H1 (cell line): Measurements from ENCODE around the gene OBSCN. TPM values are rescaled to one million over a fixed set of nuclear protein-coding genes. Genes with fewer than 3 reads are reported as not detected.

Experiments
- CHD2 ChIP-seq: IDR thresholded peaks from 2 replicates; pipeline ENCODE4 v1.6.1; 2012; ENCODE audit warnings: low read length, improper control_type of control experiment
- CHD7 ChIP-seq: fragments of 300-600 bp; sonication (generic); IDR thresholded peaks from 2 replicates; pipeline ENCODE4 v1.7.1; 2012; ENCODE audit warnings: low read length, moderate library complexity, mild to moderate bottlenecking, inconsistent platforms; ENCODE audit not compliant: insufficient replicate concordance
- GABPA ChIP-seq: IDR thresholded peaks from 2 replicates; pipeline ENCODE4 v1.6.1; 2011; ENCODE audit warnings: mild to moderate bottlenecking, low read length, moderate library complexity, borderline replicate concordance; ENCODE audit not compliant: insufficient read depth
- PHF8 ChIP-seq: fragments of 200-600 bp; sonication (generic); conservative IDR thresholded peaks from 2 replicates; pipeline ENCODE4 v1.7.1; 2012; ENCODE audit warnings: low read depth, mild to moderate bottlenecking, inconsistent platforms, low read length, moderate library complexity
- POLR2AphosphoS5 ChIP-seq: IDR thresholded peaks from 2 replicates; pipeline ENCODE4 v1.6.1; 2011; ENCODE audit warnings: low read depth, low read length
- RNF2 ChIP-seq: fragments of 200-900, 300-1000 bp; sonication (generic); IDR thresholded peaks from 2 replicates; pipeline ENCODE4 v1.7.1; 2016; ENCODE audit warnings: borderline replicate concordance, low read depth, mild to moderate bottlenecking, antibody characterized with exemption, low read length; ENCODE audit not compliant: poor library complexity, severe bottlenecking; ENCODE audit errors: missing control alignments
- SP1 ChIP-seq: IDR thresholded peaks from 2 replicates; pipeline ENCODE4 v1.6.1; 2011; ENCODE audit warnings: low read depth, low read length
- SRF ChIP-seq: IDR thresholded peaks from 2 replicates; pipeline ENCODE4 v1.6.1; 2011; ENCODE audit warnings: mild to moderate bottlenecking, low read depth, low read length, moderate library complexity
- TAF7 ChIP-seq: optimal IDR thresholded peaks from 2 replicates; pipeline ENCODE3; 2011; ENCODE audit warnings: low read depth, mild to moderate bottlenecking, inconsistent platforms, low read length, moderate library complexity, borderline replicate concordance
- polyA plus RNA-seq, 7 experiments: library from polyadenylated mRNA; depleted of rRNA in 3 of 7; stranded (reverse) in 5 of 7; unstranded in 2 of 7; fragments of >200 nt in 5 of 7; fragments of 200-250 nt in 2 of 7; gene quantifications; 1 replicate in 5 of 7; 2 replicates in 1 of 7; 4 replicates in 1 of 7; pipeline versions ENCODE4 v1.2.1 to v1.2.3, GENCODE V29; 2011 to 2013; ENCODE audit warnings: missing spikeins in 2 of 7, mixed read lengths in 2 of 7
- total RNA-seq: library from RNA; stranded (reverse); fragmentation: NEBNext Ultra II Directional; extraction: Animal tissue kit (Norgen Biotek cat#: 25700); gene quantifications from 2 replicates; pipeline ENCODE4 v1.2.1, GENCODE V29; 2021

OBSCN gene
- total and polyA plus RNA-seq, 2 of the 8 experiments (the other 6 are each of a cell fraction or from before 2014, with no cell fraction given): 7.5 to 28.4 TPM

GRCh38 chr1:228206582-228207351 lies 1.1 kb upstream of the OBSCN start (continued):
- TF ChIP-seq TAF7 (no peak), CHD7 (no peak), SP1 (no peak), SRF (no peak), RNF2 (no peak), PHF8 (no peak), CHD2 (no peak), POLR2AphosphoS5 (no peak), GABPA (no peak)
